Measurements from ENCODE around the gene PRRC2A.

- TF ChIP-seq CTCF (IDR thresholded peaks at IDR 0.05): no peak
- TF ChIP-seq POLR2A (IDR thresholded peaks at IDR 0.05): no peak
Measured at GRCh38 chr6:31677955-31678354, 57.4 kb downstream of the PRRC2A start.
